Ovary (tissue), 3 donors: ENCODE results near the gene PITPNC1.

ENCODE experiments used
- EP300 ChIP-seq: sonication (generic); formaldehyde crosslinking; IDR thresholded peaks from one replicate; pipeline ENCODE4 v1.6.1; 2017; ENCODE audit warnings: antibody characterized with exemption
- POLR2A ChIP-seq: fragments of 450-650 bp; IDR thresholded peaks from one replicate; pipeline ENCODE4 v1.6.1; 2017; ENCODE audit warnings: antibody characterized with exemption, mild to moderate bottlenecking, moderate library complexity
- TF ChIP-seq, protein P1 (sequence below), 3 donors: fragments of 450-650 bp in 2 of 3; fragments of 200-600 bp in 1 of 3; IDR thresholded peaks; one replicate each; pipeline versions ENCODE4 v1.5.1 to v1.8.0; 2016 to 2022; ENCODE audit warnings: antibody characterized with exemption in 3 of 3, mild to moderate bottlenecking in 1 of 3
- donor health status: DM: no; HTN: no; CAD: no.

DNA sequence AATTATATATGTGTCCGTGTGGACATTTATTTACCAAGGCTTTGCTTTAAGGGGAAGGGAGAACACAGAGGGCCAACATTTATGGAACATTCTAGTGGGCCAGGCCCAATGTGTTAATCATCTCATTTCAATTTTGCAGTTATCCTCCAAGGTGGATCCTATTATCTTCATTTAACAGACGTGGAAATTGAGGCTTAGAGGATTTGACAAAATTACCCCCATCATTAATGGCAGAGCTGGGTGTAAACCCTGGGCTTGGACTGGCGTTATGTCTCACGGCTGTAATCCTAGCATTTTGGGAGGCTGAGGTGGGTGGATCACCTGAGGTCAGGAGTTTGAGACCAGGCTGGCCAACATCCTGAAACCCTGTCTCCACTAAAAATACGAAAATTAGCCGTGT, 26.4 kb downstream of the PITPNC1 start:
- TF ChIP-seq EP300 (no peak), POLR2A (no peak)
- TF ChIP-seq, protein P1, sequence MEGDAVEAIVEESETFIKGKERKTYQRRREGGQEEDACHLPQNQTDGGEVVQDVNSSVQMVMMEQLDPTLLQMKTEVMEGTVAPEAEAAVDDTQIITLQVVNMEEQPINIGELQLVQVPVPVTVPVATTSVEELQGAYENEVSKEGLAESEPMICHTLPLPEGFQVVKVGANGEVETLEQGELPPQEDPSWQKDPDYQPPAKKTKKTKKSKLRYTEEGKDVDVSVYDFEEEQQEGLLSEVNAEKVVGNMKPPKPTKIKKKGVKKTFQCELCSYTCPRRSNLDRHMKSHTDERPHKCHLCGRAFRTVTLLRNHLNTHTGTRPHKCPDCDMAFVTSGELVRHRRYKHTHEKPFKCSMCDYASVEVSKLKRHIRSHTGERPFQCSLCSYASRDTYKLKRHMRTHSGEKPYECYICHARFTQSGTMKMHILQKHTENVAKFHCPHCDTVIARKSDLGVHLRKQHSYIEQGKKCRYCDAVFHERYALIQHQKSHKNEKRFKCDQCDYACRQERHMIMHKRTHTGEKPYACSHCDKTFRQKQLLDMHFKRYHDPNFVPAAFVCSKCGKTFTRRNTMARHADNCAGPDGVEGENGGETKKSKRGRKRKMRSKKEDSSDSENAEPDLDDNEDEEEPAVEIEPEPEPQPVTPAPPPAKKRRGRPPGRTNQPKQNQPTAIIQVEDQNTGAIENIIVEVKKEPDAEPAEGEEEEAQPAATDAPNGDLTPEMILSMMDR (IDR thresholded peaks at IDR 0.05): no peak
